H1 (cell line): ENCODE results near the gene CRABP1. TPM values are rescaled to one million over a fixed set of nuclear protein-coding genes. Genes with fewer than 3 reads are reported as not detected.

ENCODE experiments used
- ASH2L ChIP-seq: fragments of 200-600, 300-600 bp; sonication (generic); IDR thresholded peaks from one replicate; pipeline ENCODE4 v1.7.1; 2017; ENCODE audit warnings: low read length
- BCL11A ChIP-seq, 2 experiments: IDR thresholded peaks; one replicate each; pipeline ENCODE4 v1.6.1; 2011; ENCODE audit warnings: low read depth in 2 of 2, low read length in 2 of 2, mild to moderate bottlenecking in 2 of 2
- CEBPB ChIP-seq: IDR thresholded peaks from 2 replicates; pipeline ENCODE4 v1.6.1; 2012; ENCODE audit warnings: low read depth, low read length
- CTBP2 ChIP-seq: IDR thresholded peaks from 2 replicates; pipeline ENCODE4 v1.7.0; 2011; ENCODE audit warnings: borderline replicate concordance, mild to moderate bottlenecking, moderate library complexity, mixed read lengths, low read length; ENCODE audit not compliant: insufficient read depth, insufficient read length
- E2F6 ChIP-seq: IDR thresholded peaks from 2 replicates; pipeline ENCODE4 v1.6.1; 2012; ENCODE audit warnings: inconsistent platforms
- FOSL1 ChIP-seq: IDR thresholded peaks from 2 replicates; pipeline ENCODE4 v1.6.1; 2011; ENCODE audit warnings: mild to moderate bottlenecking, low read depth, low read length, moderate library complexity; ENCODE audit not compliant: insufficient read depth
- SAP30 ChIP-seq: fragments of 300-600 bp; sonication (generic); IDR thresholded peaks from 2 replicates; pipeline ENCODE4 v1.7.1; 2012; ENCODE audit warnings: low read length, moderate library complexity, mild to moderate bottlenecking, inconsistent platforms; ENCODE audit not compliant: insufficient read depth, insufficient replicate concordance
- SIN3A ChIP-seq, 2 experiments: IDR thresholded peaks in 1 of 2; conservative IDR thresholded peaks in 1 of 2; 2 replicates each; pipeline ENCODE4 v1.6.1; 2011 to 2012; ENCODE audit warnings: low read length in 2 of 2, improper control_type of control experiment in 1 of 2, low read depth in 1 of 2, mild to moderate bottlenecking in 1 of 2
- SIRT6 ChIP-seq: IDR thresholded peaks from one replicate; pipeline ENCODE4 v1.7.1; 2012; ENCODE audit warnings: low read length, inconsistent platforms
- SUZ12 ChIP-seq: fragments of 200-600 bp; sonication (generic); IDR thresholded peaks from 2 replicates; pipeline ENCODE4 v1.6.1; 2012; ENCODE audit warnings: mild to moderate bottlenecking, inconsistent platforms, low read length, moderate library complexity, mixed read lengths
- TEAD4 ChIP-seq: IDR thresholded peaks from 2 replicates; pipeline ENCODE4 v1.6.1; 2012; ENCODE audit warnings: low read depth, low read length, inconsistent platforms, mixed read lengths
- polyA plus RNA-seq, 7 experiments: library from polyadenylated mRNA; depleted of rRNA in 3 of 7; stranded (reverse) in 5 of 7; unstranded in 2 of 7; fragments of >200 nt in 5 of 7; fragments of 200-250 nt in 2 of 7; gene quantifications; 1 replicate in 5 of 7; 2 replicates in 1 of 7; 4 replicates in 1 of 7; pipeline versions ENCODE4 v1.2.1 to v1.2.3, GENCODE V29; 2011 to 2013; ENCODE audit warnings: missing spikeins in 2 of 7, mixed read lengths in 2 of 7
- total RNA-seq: library from RNA; stranded (reverse); fragmentation: NEBNext Ultra II Directional; extraction: Animal tissue kit (Norgen Biotek cat#: 25700); gene quantifications from 2 replicates; pipeline ENCODE4 v1.2.1, GENCODE V29; 2021
- TF ChIP-seq, protein P1 (sequence below): IDR thresholded peaks from 2 replicates; pipeline ENCODE4 v1.6.1; 2011; ENCODE audit warnings: low read length, improper control_type of control experiment
- TF ChIP-seq, protein P2 (sequence below): IDR thresholded peaks from 2 replicates; pipeline ENCODE4 v1.6.1; 2012; ENCODE audit warnings: low read length, inconsistent platforms

The CRABP1 gene
- total and polyA plus RNA-seq, 2 of the 8 experiments (the other 6 are each of a cell fraction or from before 2014, with no cell fraction given), result 385 to 655 TPM

- no peak for TF ChIP-seq CTBP2
- no peak for TF ChIP-seq SAP30
- no peak for TF ChIP-seq BCL11A (IDR thresholded peaks at IDR 0.05; ENCODE audit: low read depth in 2 of 2, low read length in 2 of 2)
- TF ChIP-seq E2F6, result no peak
- TF ChIP-seq ASH2L, result no peak
- no peak; the same call in 1 of the 2 replicates for TF ChIP-seq CEBPB
- no peak for TF ChIP-seq FOSL1
- TF ChIP-seq, protein P1, sequence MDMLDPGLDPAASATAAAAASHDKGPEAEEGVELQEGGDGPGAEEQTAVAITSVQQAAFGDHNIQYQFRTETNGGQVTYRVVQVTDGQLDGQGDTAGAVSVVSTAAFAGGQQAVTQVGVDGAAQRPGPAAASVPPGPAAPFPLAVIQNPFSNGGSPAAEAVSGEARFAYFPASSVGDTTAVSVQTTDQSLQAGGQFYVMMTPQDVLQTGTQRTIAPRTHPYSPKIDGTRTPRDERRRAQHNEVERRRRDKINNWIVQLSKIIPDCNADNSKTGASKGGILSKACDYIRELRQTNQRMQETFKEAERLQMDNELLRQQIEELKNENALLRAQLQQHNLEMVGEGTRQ, result no peak
- no peak for TF ChIP-seq SUZ12
- no peak for TF ChIP-seq SIN3A (conservative IDR thresholded peaks at IDR 0.05 in 1 of 2, IDR thresholded peaks at IDR 0.05 in 1 of 2; ENCODE audit: low read depth in 1 of 2, low read length in 2 of 2)
- TF ChIP-seq, protein P2, sequence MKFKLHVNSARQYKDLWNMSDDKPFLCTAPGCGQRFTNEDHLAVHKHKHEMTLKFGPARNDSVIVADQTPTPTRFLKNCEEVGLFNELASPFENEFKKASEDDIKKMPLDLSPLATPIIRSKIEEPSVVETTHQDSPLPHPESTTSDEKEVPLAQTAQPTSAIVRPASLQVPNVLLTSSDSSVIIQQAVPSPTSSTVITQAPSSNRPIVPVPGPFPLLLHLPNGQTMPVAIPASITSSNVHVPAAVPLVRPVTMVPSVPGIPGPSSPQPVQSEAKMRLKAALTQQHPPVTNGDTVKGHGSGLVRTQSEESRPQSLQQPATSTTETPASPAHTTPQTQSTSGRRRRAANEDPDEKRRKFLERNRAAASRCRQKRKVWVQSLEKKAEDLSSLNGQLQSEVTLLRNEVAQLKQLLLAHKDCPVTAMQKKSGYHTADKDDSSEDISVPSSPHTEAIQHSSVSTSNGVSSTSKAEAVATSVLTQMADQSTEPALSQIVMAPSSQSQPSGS, result 0 out of 2 replicates have a peak, but pooled peaks have one; percentile 28
- peak; percentile 86 for TF ChIP-seq TEAD4
- no peak for TF ChIP-seq SIRT6
Observed at GRCh38 chr15:78322243-78322642, 17.9 kb upstream of the CRABP1 start (continued).
